MG63 (cell line): ENCODE measurements around the gene SYNGR3. TPM values are rescaled to one million over a fixed set of nuclear protein-coding genes. Genes with fewer than 3 reads are reported as not detected.

Source experiments
- DNase-seq: peaks from one replicate; pipeline ENCODE4 v3.0.0-alpha.2; 2020
- H3K27me3 ChIP-seq: fragments of 250-450 bp; sonication (Bioruptor Pico); 2 replicates; pipeline ENCODE4 v1.5.1; 2020; ENCODE audit warnings: mild to moderate bottlenecking, moderate library complexity
- H3K36me3 ChIP-seq: fragments of 250-450 bp; sonication (Bioruptor Pico); 2 replicates; pipeline ENCODE4 v1.5.1; 2020; ENCODE audit warnings: mild to moderate bottlenecking, moderate library complexity
- H3K4me3 ChIP-seq: fragments of 250-450 bp; sonication (Bioruptor Pico); 2 replicates; pipeline ENCODE4 v1.5.1; 2020; ENCODE audit warnings: mild to moderate bottlenecking, moderate library complexity
- H3K9me3 ChIP-seq: fragments of 250-450 bp; sonication (Bioruptor Pico); 2 replicates; pipeline ENCODE4 v1.5.1; 2020; ENCODE audit warnings: mild to moderate bottlenecking, moderate library complexity
- total RNA-seq: library from RNA; depleted of rRNA; stranded (reverse); fragments of >200 nt; shearing (Covaris generic); gene quantifications from 2 replicates; pipeline ENCODE4 v1.2.3, GENCODE V29; 2014; ENCODE audit warnings: low replicate concordance

The SYNGR3 gene
- total RNA-seq, 1 experiment from 2014 or later, result 0.07 TPM

GRCh38 chr16:1971796-1972489, 17.8 kb upstream of the SYNGR3 start, which contains the start of gene TBL3:
Gene TBL3, plus strand, starts transcription at chr16:1972053. Its CDS starts 112 bp downstream, at chr16:1972165.
- DNase-seq, result peak; percentile 97
- H3K4me3 ChIP-seq, result peak within 1 kb of the TSS; percentile 83
- H3K36me3 ChIP-seq, result peaks cover 30% of the 10 kb centered on the region
- no peaks in the 10 kb centered on the region for H3K9me3 ChIP-seq
- no peaks in the 10 kb centered on the region for H3K27me3 ChIP-seq

GRCh38 chr16:1972490-1972877, 17.3 kb upstream of the SYNGR3 start:
- Histone ChIP-seq H3K9me3 (no peaks in the 10 kb centered on the region), H3K4me3 (peak overlapping the region; percentile 83), H3K36me3 (peaks cover 30% of the 10 kb centered on the region), H3K27me3 (no peaks in the 10 kb centered on the region)
- DNase-seq, result peak; percentile 51

GRCh38 chr16:1973461-1974156, 16.2 kb upstream of the SYNGR3 start:
- peak overlapping the region; percentile 83 for H3K4me3 ChIP-seq
- no peaks in the 10 kb centered on the region for H3K27me3 ChIP-seq
- H3K9me3 ChIP-seq, result no peaks in the 10 kb centered on the region
- no peak for DNase-seq
- H3K36me3 ChIP-seq, result peaks cover 40% of the 10 kb centered on the region

GRCh38 chr16:1974157-1975070, 15.4 kb upstream of the SYNGR3 start:
- H3K36me3 ChIP-seq, result peaks cover 43% of the 10 kb centered on the region
- no peaks in the 10 kb centered on the region for H3K27me3 ChIP-seq
- no peaks in the 10 kb centered on the region for H3K9me3 ChIP-seq
- no peak for DNase-seq
- H3K4me3 ChIP-seq, result no peak overlapping the region

GRCh38 chr16:1975432-1976215, 14.1 kb upstream of the SYNGR3 start:
- H3K4me3 ChIP-seq, result no peak overlapping the region
- DNase-seq, result no peak
- peaks cover 8% of the 10 kb centered on the region for H3K27me3 ChIP-seq
- no peaks in the 10 kb centered on the region for H3K9me3 ChIP-seq
- H3K36me3 ChIP-seq, result peaks cover 43% of the 10 kb centered on the region

- Histone ChIP-seq H3K4me3 (no peak overlapping the region), H3K9me3 (no peaks in the 10 kb centered on the region), H3K27me3 (peaks cover 13% of the 10 kb centered on the region), H3K36me3 (peaks cover 43% of the 10 kb centered on the region)
- no peak for DNase-seq
Measured at GRCh38 chr16:1976216-1976520, 13.6 kb upstream of the SYNGR3 start.

GRCh38 chr16:1976951-1977874, 12.6 kb upstream of the SYNGR3 start:
- H3K4me3 ChIP-seq, result no peak overlapping the region
- peaks cover 43% of the 10 kb centered on the region for H3K36me3 ChIP-seq
- no peaks in the 10 kb centered on the region for H3K9me3 ChIP-seq
- no peak for DNase-seq
- H3K27me3 ChIP-seq, result peaks cover 19% of the 10 kb centered on the region

GRCh38 chr16:1977875-1978268, 11.9 kb upstream of the SYNGR3 start:
- H3K9me3 ChIP-seq, result no peaks in the 10 kb centered on the region
- peaks cover 43% of the 10 kb centered on the region for H3K36me3 ChIP-seq
- no peak for DNase-seq
- peaks cover 19% of the 10 kb centered on the region for H3K27me3 ChIP-seq
- no peak overlapping the region for H3K4me3 ChIP-seq

GRCh38 chr16:1978476-1979120, 11.2 kb upstream of the SYNGR3 start:
- H3K4me3 ChIP-seq, result no peak overlapping the region
- H3K36me3 ChIP-seq, result peaks cover 41% of the 10 kb centered on the region
- no peaks in the 10 kb centered on the region for H3K9me3 ChIP-seq
- H3K27me3 ChIP-seq, result peaks cover 21% of the 10 kb centered on the region
- DNase-seq, result no peak

- no peaks in the 10 kb centered on the region for H3K9me3 ChIP-seq
- no peak for DNase-seq
- peaks cover 36% of the 10 kb centered on the region for H3K36me3 ChIP-seq
- no peak overlapping the region for H3K4me3 ChIP-seq
- H3K27me3 ChIP-seq, result peaks cover 21% of the 10 kb centered on the region
Measured at GRCh38 chr16:1979271-1980029, 10.3 kb upstream of the SYNGR3 start.

GRCh38 chr16:1980030-1980769, 9.6 kb upstream of the SYNGR3 start:
- Histone ChIP-seq H3K9me3 (no peaks in the 10 kb centered on the region), H3K27me3 (peaks cover 21% of the 10 kb centered on the region), H3K4me3 (no peak overlapping the region), H3K36me3 (peaks cover 32% of the 10 kb centered on the region)
- no peak for DNase-seq

- no peak overlapping the region for H3K4me3 ChIP-seq
- H3K9me3 ChIP-seq, result no peaks in the 10 kb centered on the region
- H3K36me3 ChIP-seq, result peaks cover 32% of the 10 kb centered on the region
Measured at GRCh38 chr16:1980770-1981087, 9.0 kb upstream of the SYNGR3 start.

GRCh38 chr16:1981398-1981836, 8.4 kb upstream of the SYNGR3 start, which contains the start of gene NOXO1:
Gene NOXO1, minus strand, starts transcription at chr16:1981469. Its CDS starts 290 bp downstream, at chr16:1981179.
- no peak for DNase-seq
- Histone ChIP-seq H3K4me3 (no peak within 1 kb of the TSS), H3K9me3 (no peaks in the 10 kb centered on the region), H3K36me3 (peaks cover 32% of the 10 kb centered on the region), H3K27me3 (peaks cover 21% of the 10 kb centered on the region)

More at GRCh38 chr16:1980770-1981087, 9.0 kb upstream of the SYNGR3 start:
- no peak for DNase-seq
- H3K27me3 ChIP-seq, result peaks cover 21% of the 10 kb centered on the region

- H3K9me3 ChIP-seq, result no peaks in the 10 kb centered on the region
- H3K36me3 ChIP-seq, result peaks cover 36% of the 10 kb centered on the region
- H3K27me3 ChIP-seq, result peaks cover 21% of the 10 kb centered on the region
- no peak for DNase-seq
- H3K4me3 ChIP-seq, result no peak overlapping the region
Measured at GRCh38 chr16:1982013-1982433, 7.7 kb upstream of the SYNGR3 start.
